Thyroid gland (tissue), 4 donors: ENCODE data around the gene SOX10.

Experiments used
- POLR2A ChIP-seq, 2 donors: fragments of 450-650 bp; IDR thresholded peaks; one replicate each; pipeline ENCODE4 v1.6.1; 2017; ENCODE audit warnings: antibody characterized with exemption in 2 of 2, mild to moderate bottlenecking in 2 of 2, moderate library complexity in 1 of 2
- TF ChIP-seq, protein P1 (sequence below), 6 experiments: fragments of 200-600 bp in 3 of 6; fragments of 450-650 bp in 3 of 6; sonication (generic) in 3 of 6; IDR thresholded peaks; one replicate each; pipeline ENCODE4 v1.5.1; 2016 to 2019; ENCODE audit warnings: antibody characterized with exemption in 6 of 6, mild to moderate bottlenecking in 2 of 6, inconsistent platforms in 1 of 6, moderate library complexity in 1 of 6

- TF ChIP-seq, protein P1, sequence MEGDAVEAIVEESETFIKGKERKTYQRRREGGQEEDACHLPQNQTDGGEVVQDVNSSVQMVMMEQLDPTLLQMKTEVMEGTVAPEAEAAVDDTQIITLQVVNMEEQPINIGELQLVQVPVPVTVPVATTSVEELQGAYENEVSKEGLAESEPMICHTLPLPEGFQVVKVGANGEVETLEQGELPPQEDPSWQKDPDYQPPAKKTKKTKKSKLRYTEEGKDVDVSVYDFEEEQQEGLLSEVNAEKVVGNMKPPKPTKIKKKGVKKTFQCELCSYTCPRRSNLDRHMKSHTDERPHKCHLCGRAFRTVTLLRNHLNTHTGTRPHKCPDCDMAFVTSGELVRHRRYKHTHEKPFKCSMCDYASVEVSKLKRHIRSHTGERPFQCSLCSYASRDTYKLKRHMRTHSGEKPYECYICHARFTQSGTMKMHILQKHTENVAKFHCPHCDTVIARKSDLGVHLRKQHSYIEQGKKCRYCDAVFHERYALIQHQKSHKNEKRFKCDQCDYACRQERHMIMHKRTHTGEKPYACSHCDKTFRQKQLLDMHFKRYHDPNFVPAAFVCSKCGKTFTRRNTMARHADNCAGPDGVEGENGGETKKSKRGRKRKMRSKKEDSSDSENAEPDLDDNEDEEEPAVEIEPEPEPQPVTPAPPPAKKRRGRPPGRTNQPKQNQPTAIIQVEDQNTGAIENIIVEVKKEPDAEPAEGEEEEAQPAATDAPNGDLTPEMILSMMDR (IDR thresholded peaks at IDR 0.05) = no peak
- no peak for TF ChIP-seq POLR2A (IDR thresholded peaks at IDR 0.05)
Observed at GRCh38 chr22:37973271-37974170, 10.8 kb downstream of the SOX10 start.
